Mesothelial cell of epicardium (in vitro differentiated cells): Measurements from ENCODE around the gene PPARGC1A. TPM values are rescaled to one million over a fixed set of nuclear protein-coding genes. Genes with fewer than 3 reads are reported as not detected.

Source experiments
- DNase-seq, 2 experiments: peaks; one replicate each; pipeline ENCODE4 v3.0.0; 2021; ENCODE audit warnings: low spot score in 2 of 2; ENCODE audit not compliant: unreplicated experiment in 2 of 2
- H3K27ac Mint-ChIP-seq: 2 replicates; pipeline ENCODE4 v1.8.0; 2021; ENCODE audit warnings: mixed read lengths
- H3K27me3 Mint-ChIP-seq: 2 replicates; pipeline ENCODE4 v1.8.0; 2021; ENCODE audit warnings: low read depth, mixed read lengths
- H3K36me3 Mint-ChIP-seq: 2 replicates; pipeline ENCODE4 v1.8.0; 2021; ENCODE audit warnings: mixed read lengths
- H3K4me1 Mint-ChIP-seq: 2 replicates; pipeline ENCODE4 v1.8.0; 2021; ENCODE audit warnings: mixed read lengths
- H3K4me3 Mint-ChIP-seq: 2 replicates; pipeline ENCODE4 v1.8.0; 2021; ENCODE audit warnings: mild to moderate bottlenecking, moderate library complexity, mixed read lengths
- H3K9me3 Mint-ChIP-seq: 2 replicates; pipeline ENCODE4 v1.8.0; 2021; ENCODE audit warnings: mixed read lengths
- total RNA-seq: library from RNA; stranded (reverse); gene quantifications from 3 replicates; pipeline ENCODE4 v1.2.1, GENCODE V29; 2021
- TF ChIP-seq, protein P1 (sequence below): fragments of 200-600 bp; sonication (generic); IDR thresholded peaks from one replicate; pipeline ENCODE4 v1.5.0; 2021; ENCODE audit warnings: antibody characterized with exemption; ENCODE audit not compliant: unreplicated experiment

The PPARGC1A gene
- total RNA-seq, 1 donor from 2014 or later: 3.7 TPM

DNA sequence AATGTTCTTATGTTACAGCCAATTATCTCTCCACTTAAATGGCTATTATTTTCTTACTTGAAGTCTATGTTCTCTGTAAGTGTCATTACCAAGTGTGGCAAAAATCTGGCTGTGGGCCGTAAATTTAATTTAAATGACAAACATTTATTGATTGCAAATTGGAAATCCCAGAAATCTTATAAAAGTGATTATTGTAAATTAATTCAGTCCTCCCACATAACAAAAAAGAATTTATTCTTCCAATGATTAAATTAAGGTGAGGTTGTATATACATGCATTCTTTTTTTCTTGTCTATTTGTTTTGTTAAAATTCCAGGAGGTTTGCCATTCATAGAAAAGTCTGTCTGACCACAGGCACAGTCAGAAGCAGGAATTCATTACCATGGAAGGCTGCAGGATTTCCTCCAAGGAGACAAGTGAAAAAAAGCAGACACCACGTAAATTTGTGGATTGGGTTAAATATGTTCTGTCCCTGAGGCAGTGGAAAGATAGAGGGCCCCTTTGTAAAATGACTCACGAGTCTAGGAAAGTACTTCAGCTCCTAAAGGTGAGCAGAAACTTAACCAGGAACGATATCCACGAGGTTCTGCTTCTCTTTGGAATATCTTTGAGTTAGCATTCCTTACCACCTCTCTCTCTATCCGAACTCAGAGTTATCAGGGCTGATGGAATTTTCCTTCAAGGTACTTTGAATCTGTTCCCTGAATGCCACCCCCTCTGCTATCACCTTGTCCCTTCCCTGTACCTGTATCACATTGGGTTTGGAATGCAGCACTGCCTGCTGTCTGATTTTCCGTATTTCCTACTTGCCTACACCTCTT lies 10.7 kb downstream of the PPARGC1A start:
- Mint-ChIP-seq H3K36me3 (no peaks in the 10 kb centered on the region), H3K27me3 (peaks cover 62% of the 10 kb centered on the region), H3K27ac (no peak overlapping the region), H3K9me3 (no peaks in the 10 kb centered on the region), H3K4me3 (no peak overlapping the region), H3K4me1 (peaks cover 61% of the 10 kb centered on the region)
- no peak for DNase-seq
- TF ChIP-seq, protein P1, sequence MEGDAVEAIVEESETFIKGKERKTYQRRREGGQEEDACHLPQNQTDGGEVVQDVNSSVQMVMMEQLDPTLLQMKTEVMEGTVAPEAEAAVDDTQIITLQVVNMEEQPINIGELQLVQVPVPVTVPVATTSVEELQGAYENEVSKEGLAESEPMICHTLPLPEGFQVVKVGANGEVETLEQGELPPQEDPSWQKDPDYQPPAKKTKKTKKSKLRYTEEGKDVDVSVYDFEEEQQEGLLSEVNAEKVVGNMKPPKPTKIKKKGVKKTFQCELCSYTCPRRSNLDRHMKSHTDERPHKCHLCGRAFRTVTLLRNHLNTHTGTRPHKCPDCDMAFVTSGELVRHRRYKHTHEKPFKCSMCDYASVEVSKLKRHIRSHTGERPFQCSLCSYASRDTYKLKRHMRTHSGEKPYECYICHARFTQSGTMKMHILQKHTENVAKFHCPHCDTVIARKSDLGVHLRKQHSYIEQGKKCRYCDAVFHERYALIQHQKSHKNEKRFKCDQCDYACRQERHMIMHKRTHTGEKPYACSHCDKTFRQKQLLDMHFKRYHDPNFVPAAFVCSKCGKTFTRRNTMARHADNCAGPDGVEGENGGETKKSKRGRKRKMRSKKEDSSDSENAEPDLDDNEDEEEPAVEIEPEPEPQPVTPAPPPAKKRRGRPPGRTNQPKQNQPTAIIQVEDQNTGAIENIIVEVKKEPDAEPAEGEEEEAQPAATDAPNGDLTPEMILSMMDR: no peak

GRCh38 chr4:23878246-23878891 lies 11.5 kb downstream of the PPARGC1A start:
- Mint-ChIP-seq H3K27ac (no peak overlapping the region), H3K36me3 (no peaks in the 10 kb centered on the region), H3K9me3 (no peaks in the 10 kb centered on the region), H3K4me1 (peaks cover 61% of the 10 kb centered on the region), H3K4me3 (no peak overlapping the region), H3K27me3 (peaks cover 70% of the 10 kb centered on the region)
- no peak for DNase-seq
- TF ChIP-seq, protein P1: no peak

DNA sequence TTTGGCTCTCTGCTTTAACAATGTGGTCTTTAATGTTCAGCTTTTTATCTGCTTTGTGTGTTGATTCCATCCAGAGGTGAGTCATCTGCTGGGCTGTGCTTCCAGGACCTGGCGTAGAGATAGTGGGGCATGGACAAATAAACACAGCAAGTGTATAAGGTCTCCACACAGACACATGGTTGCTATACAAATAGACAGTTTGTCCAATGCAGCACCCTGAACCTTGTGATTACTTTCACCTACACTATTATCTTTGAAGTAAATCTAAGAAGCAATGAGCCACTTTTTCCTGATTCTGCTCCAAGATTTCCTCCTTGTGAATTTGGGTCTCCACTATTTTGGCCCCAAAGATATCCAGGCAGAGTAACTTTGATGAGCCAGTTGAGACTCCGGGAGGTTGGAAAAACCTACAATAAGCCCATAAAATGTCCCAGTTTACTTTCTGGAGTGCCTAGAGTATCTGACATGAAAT lies 12.1 kb downstream of the PPARGC1A start:
- peaks cover 57% of the 10 kb centered on the region for H3K4me1 Mint-ChIP-seq
- no peak for DNase-seq
- TF ChIP-seq, protein P1: no peak
- H3K27ac Mint-ChIP-seq: no peak overlapping the region
- H3K27me3 Mint-ChIP-seq: peaks cover 71% of the 10 kb centered on the region
- no peaks in the 10 kb centered on the region for H3K36me3 Mint-ChIP-seq
- H3K4me3 Mint-ChIP-seq: no peak overlapping the region
- H3K9me3 Mint-ChIP-seq: no peaks in the 10 kb centered on the region

DNA sequence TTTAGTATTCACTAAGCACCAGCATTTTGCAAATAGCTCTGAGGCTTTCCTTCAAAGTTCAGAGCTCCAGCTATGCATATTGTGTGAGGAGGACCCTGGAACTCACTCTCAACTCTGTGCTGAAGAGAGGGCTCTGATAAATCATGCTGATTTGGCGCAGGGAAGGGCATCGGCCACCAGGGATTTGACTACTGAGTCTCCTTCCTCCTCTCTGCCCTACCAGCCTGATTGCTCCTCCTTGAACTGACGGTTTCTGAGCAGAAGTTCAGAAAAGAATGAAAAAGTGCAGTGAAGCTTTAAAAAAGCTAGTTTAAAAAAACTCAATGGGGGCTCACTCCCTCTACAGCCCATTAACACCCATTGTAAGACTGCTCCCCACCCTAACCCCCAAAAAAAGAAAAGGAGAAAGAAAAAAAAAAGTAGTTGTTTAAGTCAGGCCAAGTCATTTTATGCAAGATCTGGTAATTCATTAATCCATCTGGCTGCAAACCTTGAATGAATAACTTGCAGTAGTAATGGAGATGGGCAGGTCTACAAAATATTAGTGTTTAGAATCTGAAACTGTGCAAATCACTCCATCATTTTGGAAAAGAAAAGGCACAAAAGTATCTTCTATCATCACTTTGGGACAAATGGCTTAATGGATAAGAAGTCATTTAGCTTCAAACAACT lies 13.3 kb downstream of the PPARGC1A start:
- H3K9me3 Mint-ChIP-seq: no peaks in the 10 kb centered on the region
- no peaks in the 10 kb centered on the region for H3K36me3 Mint-ChIP-seq
- H3K4me3 Mint-ChIP-seq: no peak overlapping the region
- H3K27ac Mint-ChIP-seq: no peak overlapping the region
- no peak for DNase-seq
- peaks cover 57% of the 10 kb centered on the region for H3K4me1 Mint-ChIP-seq
- H3K27me3 Mint-ChIP-seq: peaks cover 80% of the 10 kb centered on the region
- TF ChIP-seq, protein P1: no peak

- no peak for DNase-seq
- Mint-ChIP-seq H3K9me3 (no peaks in the 10 kb centered on the region), H3K27ac (no peak overlapping the region), H3K4me3 (no peak overlapping the region), H3K4me1 (peaks cover 47% of the 10 kb centered on the region), H3K27me3 (peaks cover 79% of the 10 kb centered on the region), H3K36me3 (no peaks in the 10 kb centered on the region)
- TF ChIP-seq, protein P1: no peak
Observed at GRCh38 chr4:23875317-23875716, 14.5 kb downstream of the PPARGC1A start.
